Transverse colon (tissue), 4 donors: Measurements from ENCODE around the gene GMFB. TPM values are rescaled to one million over a fixed set of nuclear protein-coding genes. Genes with fewer than 3 reads are reported as not detected.
"Not testable (repeated sequence)": the region's sequence is repeated elsewhere in the genome, so short reads cannot be mapped to it uniquely, and the experiment has no call there.

ENCODE experiments used
- DNase-seq: peaks from one replicate; pipeline ENCODE4 v3.0.0-alpha.2; 2019
- H3K27ac ChIP-seq, 4 donors: fragments of 200-600 bp; sonication (generic); 2 replicates each; pipeline ENCODE4 v1.5.1; 2016 to 2018; ENCODE audit warnings: inconsistent platforms in 4 of 4
- H3K27me3 ChIP-seq: fragments of 200-600 bp; sonication (generic); 2 replicates; pipeline ENCODE4 v1.5.1; 2017; ENCODE audit warnings: inconsistent platforms
- H3K36me3 ChIP-seq, 4 donors: fragments of 200-600 bp; sonication (generic); 2 replicates each; pipeline ENCODE4 v1.5.1; 2017 to 2019; ENCODE audit warnings: inconsistent platforms in 4 of 4
- H3K4me1 ChIP-seq, 4 donors: fragments of 200-600 bp; sonication (generic); 2 replicates each; pipeline ENCODE4 v1.5.1; 2017 to 2020; ENCODE audit warnings: inconsistent platforms in 4 of 4
- H3K4me3 ChIP-seq, 4 donors: fragments of 200-600 bp; sonication (generic); 1 replicate in 1 of 4; 2 replicates in 3 of 4; pipeline versions ENCODE4 v1.5.1 to v1.6.1; 2017 to 2019; ENCODE audit warnings: inconsistent platforms in 4 of 4
- H3K9me3 ChIP-seq, 2 donors: fragments of 200-600 bp; sonication (generic); 2 replicates each; pipeline ENCODE4 v1.5.1; 2017 to 2019; ENCODE audit warnings: inconsistent platforms in 2 of 2
- CTCF ChIP-seq, 5 experiments: fragments of 200-600 bp in 3 of 5; fragments of 450-650 bp in 2 of 5; sonication (generic) in 3 of 5; IDR thresholded peaks; 1 replicate in 2 of 5; 2 replicates in 3 of 5; pipeline ENCODE4 v1.5.1; 2016 to 2017; ENCODE audit warnings: antibody characterized with exemption in 5 of 5, inconsistent platforms in 3 of 5, mild to moderate bottlenecking in 2 of 5, moderate library complexity in 1 of 5
- EP300 ChIP-seq: sonication (generic); formaldehyde crosslinking; IDR thresholded peaks from one replicate; pipeline ENCODE4 v1.6.1; 2017; ENCODE audit warnings: antibody characterized with exemption, low read depth
- POLR2A ChIP-seq: fragments of 450-650 bp; IDR thresholded peaks from one replicate; pipeline ENCODE4 v1.6.1; 2016; ENCODE audit warnings: antibody characterized with exemption, mild to moderate bottlenecking, moderate library complexity
- POLR2AphosphoS5 ChIP-seq, 3 donors: sonication (generic); formaldehyde crosslinking; IDR thresholded peaks; one replicate each; pipeline ENCODE4 v1.6.1; 2016; ENCODE audit warnings: antibody characterized with exemption in 3 of 3
- WGBS, 2 donors: methylation state at CpG; one replicate each; pipeline ENCODE4 v1.1.5; 2018; ENCODE audit warnings: low coverage in 1 of 2; 5-methylcytosine and 5-hydroxymethylcytosine counted together
- in situ Hi-C, 4 donors: fragments of 200-750 bp; cut with MboI; loops; one replicate each; pipeline versions ENCODE4 v1.15.0 to v1.15.1; 2017; ENCODE audit warnings: low sequenced_read_pairs in 3 of 4, low pct_ligation_motif_present in 1 of 4, low pct_unique_long_range_greater_than_20kb in 1 of 4
- intact Hi-C: fragments of 100-400 bp; cut with DNase I; formaldehyde crosslinking; loops from one replicate; pipeline ENCODE4 v1.15.1; 2023; ENCODE audit warnings: low total_unique reads
- total RNA-seq, 4 donors: library from RNA; depleted of rRNA; stranded (reverse); fragments of >200 nt; gene quantifications; one replicate each; pipeline ENCODE4 v1.1.0, GENCODE V29; 2016

The GMFB gene
- total RNA-seq, 4 donors from 2014 or later, result 19.8 to 94.5 (median 67.4) TPM

GRCh38 chr14:54446161-54446693, 42.6 kb downstream of the GMFB start:
- H3K4me3 ChIP-seq, result no peak overlapping the region
- DNase-seq, result peak; percentile 64
- 21 to 75% methylated on average over 1 to 5 of the region's 5 CpGs for WGBS, 2 donors
- peak overlapping the region; percentile 75 to 88 (median 82) for H3K27ac ChIP-seq
- no peak for TF ChIP-seq CTCF (IDR thresholded peaks at IDR 0.05)
- TF ChIP-seq POLR2AphosphoS5 (IDR thresholded peaks at IDR 0.05), result no peak
- no peak for TF ChIP-seq POLR2A
- TF ChIP-seq EP300, result no peak
- peaks cover 9 to 31% (median 15%) of the 10 kb centered on the region in 4 donors for H3K4me1 ChIP-seq
- no peaks in the 10 kb centered on the region for H3K36me3 ChIP-seq
- no peaks in the 10 kb centered on the region for H3K9me3 ChIP-seq
- intact Hi-C loops, result no loop called here
- in situ Hi-C loops, result no loop called here
- H3K27me3 ChIP-seq, result no peaks in the 10 kb centered on the region

- Histone ChIP-seq H3K36me3 (no peaks in the 10 kb centered on the region), H3K27me3 (no peaks in the 10 kb centered on the region), H3K9me3 (no peaks in the 10 kb centered on the region), H3K27ac (no peak overlapping the region), H3K4me1 (peaks cover 15 to 40% (median 23%) of the 10 kb centered on the region in 4 donors), H3K4me3 (no peak overlapping the region)
- no peak for DNase-seq
- in situ Hi-C loops, result no loop called here
- TF ChIP-seq EP300 (no peak), POLR2AphosphoS5 (IDR thresholded peaks at IDR 0.05) (no peak)
- 85 to 88% methylated on average over 3 to 7 of the region's 7 CpGs for WGBS, 2 donors
- intact Hi-C loops, result no loop called here
Observed at GRCh38 chr14:54444681-54445080, 44.1 kb downstream of the GMFB start.

- TF ChIP-seq EP300 (no peak), POLR2A (no peak), CTCF (IDR thresholded peaks at IDR 0.05) (no peak), POLR2AphosphoS5 (IDR thresholded peaks at IDR 0.05) (no peak)
- DNase-seq, result no peak
- WGBS, 2 donors, result 72 to 85% methylated on average over 10 to 18 of the region's 18 CpGs
- Histone ChIP-seq H3K27ac (no peak overlapping the region), H3K27me3 (no peaks in the 10 kb centered on the region), H3K4me3 (no peak overlapping the region), H3K9me3 (no peaks in the 10 kb centered on the region), H3K36me3 (no peaks in the 10 kb centered on the region), H3K4me1 (peaks cover 16 to 46% (median 29%) of the 10 kb centered on the region in 4 donors)
- intact Hi-C loops, result no loop called here
- in situ Hi-C loops, result no loop called here
Observed at GRCh38 chr14:54443981-54444380, 44.8 kb downstream of the GMFB start.

GRCh38 chr14:54442961-54443360, 45.8 kb downstream of the GMFB start:
- H3K27ac ChIP-seq, in situ Hi-C loops, H3K9me3 ChIP-seq, H3K4me3 ChIP-seq, intact Hi-C loops, H3K36me3 ChIP-seq, H3K27me3 ChIP-seq, DNase-seq: not testable (repeated sequence)
- peaks cover 16 to 51% (median 32%) of the 10 kb centered on the region in 4 donors for H3K4me1 ChIP-seq
- WGBS, 2 donors, result 99% methylated on average over 23 of the region's 23 CpGs; no CpG with 5 or more reads in 1 of the 2 donors

GRCh38 chr14:54440873-54441868, 47.6 kb downstream of the GMFB start, which contains the start of gene CNIH1:
CNIH1 (minus strand) TSS chr14:54441374; CDS start chr14:54441327, 47 bp downstream.
- no peaks in the 10 kb centered on the region for H3K27me3 ChIP-seq
- H3K9me3 ChIP-seq, result no peaks in the 10 kb centered on the region
- peak within 1 kb of the TSS; percentile 49 to 86 (median 72) for H3K4me3 ChIP-seq
- peak within 1 kb of the TSS; percentile 94 to 97 (median 96) for H3K27ac ChIP-seq
- H3K4me1 ChIP-seq, result peaks cover 10 to 37% (median 25%) of the 10 kb centered on the region in 4 donors
- intact Hi-C loops, result no loop called here
- H3K36me3 ChIP-seq, result no peaks in the 10 kb centered on the region
- WGBS, 2 donors, result 0% methylated on average over 10 to 99 of the region's 100 CpGs
- peak; percentile 69 to 70 (median 70) for TF ChIP-seq POLR2AphosphoS5 (IDR thresholded peaks at IDR 0.05)
- no peak for TF ChIP-seq EP300
- peak; percentile 89 to 97 (median 94) for TF ChIP-seq CTCF (IDR thresholded peaks at IDR 0.05)
- TF ChIP-seq POLR2A, result peak; percentile 62
- in situ Hi-C loops, result no loop called here
- peak; percentile 94 for DNase-seq
